Measurements from ENCODE around the gene HTR7. TPM values are rescaled to one million over a fixed set of nuclear protein-coding genes. Genes with fewer than 3 reads are reported as not detected.

HTR7 gene
- total RNA-seq, 1 experiment from 2014 or later, result 0.33 TPM

DNA sequence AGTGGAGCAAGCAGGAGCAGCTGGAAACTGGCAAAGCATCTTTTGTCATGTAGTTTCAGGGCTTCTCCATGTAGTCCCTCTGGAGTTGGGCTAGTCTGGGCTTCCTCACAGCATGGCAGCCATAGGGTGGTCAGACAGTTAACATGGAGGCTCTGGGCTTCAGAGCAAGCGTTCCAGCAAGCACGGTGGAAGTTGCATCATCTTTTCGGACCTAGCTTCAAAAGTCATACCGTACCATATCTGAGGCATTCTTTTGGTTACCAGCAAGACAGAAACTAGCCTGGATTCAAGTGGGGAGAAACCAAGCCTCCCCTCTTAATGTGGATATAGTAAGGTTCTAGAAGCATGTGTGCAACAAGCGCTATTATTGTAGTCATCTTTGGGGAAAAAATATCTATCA, 135.0 kb downstream of the HTR7 start:
- in situ Hi-C loops (cut with HindIII; ENCODE audit: low pct_unique_long_range_greater_than_20kb, low sequenced_read_pairs), result no loop called here

DNA sequence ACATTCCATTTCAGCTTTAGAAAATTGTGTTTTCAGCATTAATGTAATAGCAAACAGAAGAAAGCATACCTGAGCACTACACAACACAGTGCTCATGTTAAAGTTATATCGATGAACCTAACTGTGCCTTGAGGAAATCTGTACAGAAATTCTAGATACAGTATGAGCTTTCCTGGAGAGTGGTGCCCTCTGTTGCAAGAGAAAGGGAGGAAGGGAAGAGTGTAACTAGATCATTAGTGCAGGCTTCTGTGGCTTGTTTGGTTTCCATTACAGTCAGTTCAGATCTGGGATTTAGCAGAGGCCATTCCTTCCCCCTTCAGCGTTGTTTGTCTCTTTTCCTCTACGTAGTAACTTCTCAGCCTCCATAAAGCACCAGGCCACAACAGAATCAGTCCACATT, 139.7 kb downstream of the HTR7 start:
- POLR2A ChIA-PET, result no interaction called here
- DNase-seq (ENCODE audit: low read depth, low spot score), result no peak
- Histone ChIP-seq H3K27me3 (ENCODE audit: control insufficient read depth, insufficient read depth, low read length) (no peaks in the 10 kb centered on the region), H3K9me3 (ENCODE audit: control insufficient read depth, insufficient read depth, low read depth, low read length) (no peaks in the 10 kb centered on the region), H3K36me3 (ENCODE audit: control insufficient read depth, insufficient read depth, low read length) (no peaks in the 10 kb centered on the region), H3K4me3 (ENCODE audit: low read depth in 2 of 2, low read length in 2 of 2) (no peak overlapping the region), H3K27ac (ENCODE audit: low read length) (no peak overlapping the region), H3K4me1 (ENCODE audit: control insufficient read depth, insufficient read depth, low read length) (no peaks in the 10 kb centered on the region)
- TF ChIP-seq, protein P1, sequence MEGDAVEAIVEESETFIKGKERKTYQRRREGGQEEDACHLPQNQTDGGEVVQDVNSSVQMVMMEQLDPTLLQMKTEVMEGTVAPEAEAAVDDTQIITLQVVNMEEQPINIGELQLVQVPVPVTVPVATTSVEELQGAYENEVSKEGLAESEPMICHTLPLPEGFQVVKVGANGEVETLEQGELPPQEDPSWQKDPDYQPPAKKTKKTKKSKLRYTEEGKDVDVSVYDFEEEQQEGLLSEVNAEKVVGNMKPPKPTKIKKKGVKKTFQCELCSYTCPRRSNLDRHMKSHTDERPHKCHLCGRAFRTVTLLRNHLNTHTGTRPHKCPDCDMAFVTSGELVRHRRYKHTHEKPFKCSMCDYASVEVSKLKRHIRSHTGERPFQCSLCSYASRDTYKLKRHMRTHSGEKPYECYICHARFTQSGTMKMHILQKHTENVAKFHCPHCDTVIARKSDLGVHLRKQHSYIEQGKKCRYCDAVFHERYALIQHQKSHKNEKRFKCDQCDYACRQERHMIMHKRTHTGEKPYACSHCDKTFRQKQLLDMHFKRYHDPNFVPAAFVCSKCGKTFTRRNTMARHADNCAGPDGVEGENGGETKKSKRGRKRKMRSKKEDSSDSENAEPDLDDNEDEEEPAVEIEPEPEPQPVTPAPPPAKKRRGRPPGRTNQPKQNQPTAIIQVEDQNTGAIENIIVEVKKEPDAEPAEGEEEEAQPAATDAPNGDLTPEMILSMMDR (IDR thresholded peaks at IDR 0.05), result peak; percentile 44
- TF ChIP-seq POLR2AphosphoS5 (IDR thresholded peaks at IDR 0.05; ENCODE audit: low read depth, low read length), result no peak
- no TSS peak for BruUV-seq (replicated peaks)
- ATAC-seq, result no peak
- in situ Hi-C loops (cut with HindIII; ENCODE audit: low pct_unique_long_range_greater_than_20kb, low sequenced_read_pairs), result no loop called here
- CTCF ChIA-PET, result no interaction called here
- intact Hi-C loops (cut with micrococcal nuclease; ENCODE audit: unreplicated experiment), result no loop called here

More for the DNA sequence above, 135.0 kb downstream of the HTR7 start:
- intact Hi-C loops (cut with micrococcal nuclease; ENCODE audit: unreplicated experiment), result no loop called here
- CTCF ChIA-PET, result no interaction called here
- H3K36me3 ChIP-seq (ENCODE audit: control insufficient read depth, insufficient read depth, low read length), result no peaks in the 10 kb centered on the region
- no peak for TF ChIP-seq POLR2AphosphoS5 (IDR thresholded peaks at IDR 0.05; ENCODE audit: low read depth, low read length)
- no peak for TF ChIP-seq SIN3A (IDR thresholded peaks at IDR 0.05; ENCODE audit: borderline replicate concordance, insufficient read depth, low read depth, low read length)
- TF ChIP-seq, protein P2, sequence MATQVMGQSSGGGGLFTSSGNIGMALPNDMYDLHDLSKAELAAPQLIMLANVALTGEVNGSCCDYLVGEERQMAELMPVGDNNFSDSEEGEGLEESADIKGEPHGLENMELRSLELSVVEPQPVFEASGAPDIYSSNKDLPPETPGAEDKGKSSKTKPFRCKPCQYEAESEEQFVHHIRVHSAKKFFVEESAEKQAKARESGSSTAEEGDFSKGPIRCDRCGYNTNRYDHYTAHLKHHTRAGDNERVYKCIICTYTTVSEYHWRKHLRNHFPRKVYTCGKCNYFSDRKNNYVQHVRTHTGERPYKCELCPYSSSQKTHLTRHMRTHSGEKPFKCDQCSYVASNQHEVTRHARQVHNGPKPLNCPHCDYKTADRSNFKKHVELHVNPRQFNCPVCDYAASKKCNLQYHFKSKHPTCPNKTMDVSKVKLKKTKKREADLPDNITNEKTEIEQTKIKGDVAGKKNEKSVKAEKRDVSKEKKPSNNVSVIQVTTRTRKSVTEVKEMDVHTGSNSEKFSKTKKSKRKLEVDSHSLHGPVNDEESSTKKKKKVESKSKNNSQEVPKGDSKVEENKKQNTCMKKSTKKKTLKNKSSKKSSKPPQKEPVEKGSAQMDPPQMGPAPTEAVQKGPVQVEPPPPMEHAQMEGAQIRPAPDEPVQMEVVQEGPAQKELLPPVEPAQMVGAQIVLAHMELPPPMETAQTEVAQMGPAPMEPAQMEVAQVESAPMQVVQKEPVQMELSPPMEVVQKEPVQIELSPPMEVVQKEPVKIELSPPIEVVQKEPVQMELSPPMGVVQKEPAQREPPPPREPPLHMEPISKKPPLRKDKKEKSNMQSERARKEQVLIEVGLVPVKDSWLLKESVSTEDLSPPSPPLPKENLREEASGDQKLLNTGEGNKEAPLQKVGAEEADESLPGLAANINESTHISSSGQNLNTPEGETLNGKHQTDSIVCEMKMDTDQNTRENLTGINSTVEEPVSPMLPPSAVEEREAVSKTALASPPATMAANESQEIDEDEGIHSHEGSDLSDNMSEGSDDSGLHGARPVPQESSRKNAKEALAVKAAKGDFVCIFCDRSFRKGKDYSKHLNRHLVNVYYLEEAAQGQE (IDR thresholded peaks at IDR 0.05; ENCODE audit: insufficient read depth in 1 of 2, low read depth in 2 of 2, low read length in 1 of 2), result no peak
- TF ChIP-seq, protein P1 (IDR thresholded peaks at IDR 0.05), result no peak
- TF ChIP-seq TCF7L2 (IDR thresholded peaks at IDR 0.05; ENCODE audit: low read depth, low read length), result no peak
- H3K27ac ChIP-seq (ENCODE audit: low read length), result no peak overlapping the region
- ATAC-seq, result no peak
- POLR2A ChIA-PET, result no interaction called here
- no peak for DNase-seq (ENCODE audit: low read depth, low spot score)
- no peaks in the 10 kb centered on the region for H3K27me3 ChIP-seq (ENCODE audit: control insufficient read depth, insufficient read depth, low read length)
- H3K9me3 ChIP-seq (ENCODE audit: control insufficient read depth, insufficient read depth, low read depth, low read length), result no peaks in the 10 kb centered on the region
- BruUV-seq (replicated peaks), result no TSS peak
- no peak overlapping the region for H3K4me3 ChIP-seq (ENCODE audit: low read depth in 2 of 2, low read length in 2 of 2)
- H3K4me1 ChIP-seq (ENCODE audit: control insufficient read depth, insufficient read depth, low read length), result no peaks in the 10 kb centered on the region

DNA sequence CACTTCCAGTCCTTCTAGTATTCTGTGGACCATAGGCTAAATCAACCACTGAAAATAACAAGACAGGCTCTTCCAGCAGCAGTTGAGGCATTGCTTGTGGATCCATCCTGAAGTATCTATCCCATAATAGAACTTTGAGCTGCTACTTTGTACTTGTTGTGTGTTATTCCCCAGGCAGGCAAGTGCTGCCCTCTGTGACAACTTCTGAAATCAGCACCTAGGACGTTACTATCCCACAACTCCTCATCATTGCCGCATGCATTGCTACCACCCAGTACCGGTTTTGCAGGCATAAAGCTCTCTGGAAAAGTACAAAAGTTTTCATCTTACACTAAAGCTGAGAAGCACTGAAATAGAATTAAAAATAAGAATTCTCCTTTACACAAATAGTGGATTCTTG, 145.3 kb downstream of the HTR7 start:
- CTCF ChIA-PET, result no interaction called here
- intact Hi-C loops (cut with micrococcal nuclease; ENCODE audit: unreplicated experiment), result no loop called here

More for the DNA sequence above, 145.3 kb downstream of the HTR7 start:
- no peak overlapping the region for H3K4me3 ChIP-seq (ENCODE audit: low read depth in 2 of 2, low read length in 2 of 2)
- TF ChIP-seq TCF7L2 (IDR thresholded peaks at IDR 0.05; ENCODE audit: low read depth, low read length), result no peak
- TF ChIP-seq, protein P2 (IDR thresholded peaks at IDR 0.05; ENCODE audit: insufficient read depth in 1 of 2, low read depth in 2 of 2, low read length in 1 of 2), result no peak
- TF ChIP-seq, protein P1 (IDR thresholded peaks at IDR 0.05), result peak; percentile 26; the same call in 1 of the 2 replicates
- no peak for TF ChIP-seq SIN3A (IDR thresholded peaks at IDR 0.05; ENCODE audit: borderline replicate concordance, insufficient read depth, low read depth, low read length)
- TF ChIP-seq POLR2AphosphoS5 (IDR thresholded peaks at IDR 0.05; ENCODE audit: low read depth, low read length), result no peak
- in situ Hi-C loops (cut with HindIII; ENCODE audit: low pct_unique_long_range_greater_than_20kb, low sequenced_read_pairs), result no loop called here
- BruUV-seq (replicated peaks), result no TSS peak
- H3K36me3 ChIP-seq (ENCODE audit: control insufficient read depth, insufficient read depth, low read length), result no peaks in the 10 kb centered on the region
- H3K4me1 ChIP-seq (ENCODE audit: control insufficient read depth, insufficient read depth, low read length), result no peaks in the 10 kb centered on the region
- no peak for ATAC-seq
- no peaks in the 10 kb centered on the region for H3K9me3 ChIP-seq (ENCODE audit: control insufficient read depth, insufficient read depth, low read depth, low read length)
- H3K27ac ChIP-seq (ENCODE audit: low read length), result no peak overlapping the region
- POLR2A ChIA-PET, result no interaction called here
- no peaks in the 10 kb centered on the region for H3K27me3 ChIP-seq (ENCODE audit: control insufficient read depth, insufficient read depth, low read length)
- DNase-seq (ENCODE audit: low read depth, low spot score), result no peak
